ENCODE results near the gene MSX1.

MSX1 gene

DNA sequence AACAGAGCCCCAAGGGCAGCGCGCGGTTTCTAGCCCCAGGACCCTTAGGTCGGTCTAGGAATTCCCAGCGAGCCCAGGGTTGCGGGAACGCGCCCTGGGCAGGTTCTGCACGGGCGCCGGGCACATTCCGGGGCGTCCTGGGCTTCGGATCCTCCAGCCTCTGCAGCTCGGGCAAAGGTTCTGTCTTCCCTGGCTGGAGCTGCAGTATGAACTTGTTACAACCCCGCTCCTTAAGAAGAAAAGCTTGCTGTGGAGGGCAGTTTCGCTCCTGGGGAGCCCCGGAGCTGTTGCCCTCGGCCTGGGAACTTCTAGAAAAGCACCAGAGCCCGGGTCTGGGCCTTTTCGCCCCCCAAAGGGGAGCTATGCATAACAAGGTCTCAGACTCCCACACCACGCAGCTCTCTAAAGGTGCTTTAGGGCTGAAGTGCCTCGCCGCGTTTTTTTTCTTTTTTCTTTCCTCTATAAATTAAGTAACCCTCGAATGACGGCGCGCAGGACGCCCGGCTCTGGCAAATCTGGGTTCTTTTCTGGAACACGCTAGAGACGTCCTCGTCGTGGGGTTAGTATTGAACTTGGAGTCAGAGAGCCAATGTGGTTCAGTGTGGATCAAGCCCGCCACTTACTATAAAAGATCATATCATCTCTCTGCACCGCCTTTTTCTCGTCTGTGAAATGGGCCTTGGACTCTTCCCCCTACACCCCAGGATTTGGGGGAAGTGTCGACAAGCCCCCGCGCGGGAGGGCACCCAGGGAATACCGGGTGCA lies 5.7 kb downstream of the MSX1 start:
- POLR2A ChIA-PET (ENCODE audit: low non-redundant PET): no interaction called here

DNA sequence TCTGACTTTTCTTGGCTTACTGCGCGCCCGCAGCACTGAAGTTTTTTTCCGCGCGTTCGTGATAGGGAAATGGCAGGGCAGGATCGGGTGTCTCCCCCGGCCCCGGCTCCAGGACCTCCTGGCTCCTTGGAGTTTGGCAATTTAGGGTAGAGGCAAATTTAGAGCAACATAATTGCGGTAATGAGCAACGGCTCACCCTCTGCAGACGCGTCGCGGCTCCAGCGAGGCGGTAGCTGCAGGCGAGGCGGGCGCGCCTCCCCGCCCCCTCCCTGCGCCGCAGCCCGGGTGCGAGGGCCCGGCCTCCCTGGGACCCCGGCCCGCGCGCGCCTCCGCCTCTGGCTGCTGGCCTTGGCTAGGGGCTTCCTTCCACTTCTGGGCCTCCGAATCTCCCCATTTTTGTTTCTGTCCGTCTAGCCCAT lies 6.2 kb downstream of the MSX1 start:
- TF ChIP-seq, protein P1, sequence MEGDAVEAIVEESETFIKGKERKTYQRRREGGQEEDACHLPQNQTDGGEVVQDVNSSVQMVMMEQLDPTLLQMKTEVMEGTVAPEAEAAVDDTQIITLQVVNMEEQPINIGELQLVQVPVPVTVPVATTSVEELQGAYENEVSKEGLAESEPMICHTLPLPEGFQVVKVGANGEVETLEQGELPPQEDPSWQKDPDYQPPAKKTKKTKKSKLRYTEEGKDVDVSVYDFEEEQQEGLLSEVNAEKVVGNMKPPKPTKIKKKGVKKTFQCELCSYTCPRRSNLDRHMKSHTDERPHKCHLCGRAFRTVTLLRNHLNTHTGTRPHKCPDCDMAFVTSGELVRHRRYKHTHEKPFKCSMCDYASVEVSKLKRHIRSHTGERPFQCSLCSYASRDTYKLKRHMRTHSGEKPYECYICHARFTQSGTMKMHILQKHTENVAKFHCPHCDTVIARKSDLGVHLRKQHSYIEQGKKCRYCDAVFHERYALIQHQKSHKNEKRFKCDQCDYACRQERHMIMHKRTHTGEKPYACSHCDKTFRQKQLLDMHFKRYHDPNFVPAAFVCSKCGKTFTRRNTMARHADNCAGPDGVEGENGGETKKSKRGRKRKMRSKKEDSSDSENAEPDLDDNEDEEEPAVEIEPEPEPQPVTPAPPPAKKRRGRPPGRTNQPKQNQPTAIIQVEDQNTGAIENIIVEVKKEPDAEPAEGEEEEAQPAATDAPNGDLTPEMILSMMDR (conservative IDR thresholded peaks at IDR 0.05; ENCODE audit: low read depth): no peak
- CTCF ChIA-PET: interaction anchor here (0.6 kb wide), 1 partner anchor 12 kb away, joined by 3 read pairs; no protein-coding TSS in a partner anchor
- POLR2A ChIA-PET (ENCODE audit: low non-redundant PET): no interaction called here
- DNase-seq (ENCODE audit: low spot score): no peak
- no peak overlapping the region for H3K27ac ChIP-seq

More for the DNA sequence above, 5.7 kb downstream of the MSX1 start:
- CTCF ChIA-PET: interaction anchor here (0.6 to 0.7 kb wide), 2 partner anchors 9 to 245 kb away, joined by 4 to 5 read pairs; no protein-coding TSS in a partner anchor
- no peak overlapping the region for H3K27ac ChIP-seq
- TF ChIP-seq, protein P1 (conservative IDR thresholded peaks at IDR 0.05; ENCODE audit: low read depth): no peak
- no peak for DNase-seq (ENCODE audit: low spot score)

DNA sequence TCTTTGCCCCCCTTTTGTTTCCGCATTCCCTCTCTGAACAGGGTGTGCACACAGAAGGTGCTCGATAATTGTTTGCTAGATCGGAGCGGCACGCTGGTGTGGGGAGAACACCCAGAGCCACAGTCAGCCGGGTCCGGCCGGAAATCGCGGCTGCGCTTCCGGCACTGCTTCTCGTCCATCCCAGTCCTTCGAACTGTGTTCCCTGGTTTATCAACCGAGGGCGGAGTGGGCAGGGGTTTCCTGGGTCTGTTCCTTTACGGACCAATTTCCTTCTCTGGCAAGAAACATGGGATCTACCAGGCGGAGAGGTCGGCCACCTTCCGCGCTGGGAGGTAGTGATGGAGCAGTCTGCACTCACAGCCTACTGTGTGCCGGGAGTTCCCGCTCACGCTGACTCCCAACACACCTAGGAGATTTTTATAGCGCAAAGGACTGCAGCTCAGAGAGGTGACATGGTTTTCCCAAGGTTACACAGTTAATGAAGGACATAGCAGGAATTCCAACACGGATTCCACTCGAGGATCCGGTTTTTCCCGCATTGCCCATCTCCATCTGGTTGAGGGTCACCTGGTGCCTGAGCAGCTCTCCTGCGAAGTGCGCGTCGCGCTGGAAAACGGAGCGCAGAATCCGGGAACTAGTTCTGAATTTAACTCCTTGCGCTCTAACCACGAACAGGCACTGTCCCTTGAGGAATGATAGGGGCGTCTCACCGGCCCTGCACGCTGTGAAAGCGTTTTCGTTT lies 6.8 kb downstream of the MSX1 start:
- TF ChIP-seq, protein P1 (conservative IDR thresholded peaks at IDR 0.05; ENCODE audit: low read depth): no peak

DNA sequence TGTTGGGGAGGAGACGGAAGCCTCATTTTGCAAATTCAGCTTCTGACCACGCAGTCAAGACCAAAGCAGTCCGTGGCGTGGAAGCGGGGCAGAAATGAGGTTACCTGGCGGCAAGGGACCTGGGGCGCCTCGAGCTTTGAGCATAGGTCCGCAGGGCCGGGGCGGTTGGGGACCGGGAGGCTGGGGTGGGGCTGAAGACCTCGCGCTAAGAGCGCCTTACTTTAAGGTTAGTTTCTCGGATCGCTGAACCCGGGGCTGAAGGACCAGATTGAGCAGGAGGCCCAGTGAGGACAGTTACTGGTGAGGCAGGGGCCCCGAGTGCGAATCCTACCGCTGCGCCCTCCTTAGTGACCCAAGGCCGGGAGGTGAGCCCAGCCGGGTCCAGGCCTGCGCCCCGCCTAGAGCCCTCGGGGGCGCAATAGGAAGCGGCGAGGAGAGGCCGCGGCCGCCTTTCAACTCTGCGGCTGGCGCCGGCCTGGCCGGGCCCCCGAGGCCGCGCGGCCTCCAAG lies 7.5 kb downstream of the MSX1 start:
- CTCF ChIA-PET: interaction anchor here (0.7 kb wide), 1 partner anchor 8 kb away, joined by 4 read pairs; no protein-coding TSS in a partner anchor

More for the DNA sequence above, 6.8 kb downstream of the MSX1 start:
- no peak for DNase-seq (ENCODE audit: low spot score)
- H3K27ac ChIP-seq: no peak overlapping the region
- POLR2A ChIA-PET (ENCODE audit: low non-redundant PET): no interaction called here
- CTCF ChIA-PET: interaction anchor here (0.6 to 0.7 kb wide), 2 partner anchors 8 to 13 kb away, joined by 3 to 4 read pairs; no protein-coding TSS in a partner anchor

DNA sequence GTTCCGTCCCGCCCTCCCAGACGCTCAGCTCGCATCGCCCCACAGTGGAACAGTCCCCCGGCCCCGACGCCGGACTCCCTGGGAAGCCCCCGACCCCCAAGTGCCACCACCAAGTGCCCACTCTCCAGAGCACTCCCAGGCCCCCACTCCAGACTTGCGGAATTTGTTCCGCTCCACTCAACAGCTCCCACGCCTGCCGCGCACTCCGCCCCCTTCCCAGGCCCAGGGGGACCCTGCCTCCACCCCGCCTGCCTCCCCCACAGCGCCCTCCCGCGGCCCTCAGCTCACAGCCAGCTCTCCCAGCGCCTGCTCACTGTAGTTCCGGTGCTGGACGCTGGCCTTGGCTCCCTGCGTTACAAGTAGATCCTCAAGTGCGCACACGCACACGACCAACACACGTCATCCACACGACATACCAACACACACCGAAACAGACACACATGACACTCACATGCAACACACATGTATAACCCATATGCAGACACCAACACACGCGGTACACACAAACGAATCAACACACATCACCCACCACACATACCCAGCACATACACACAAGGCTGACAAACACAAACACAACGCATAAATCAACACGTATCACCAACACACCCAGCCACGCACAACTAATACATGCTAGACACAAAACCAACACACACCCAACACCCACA lies 8.0 kb downstream of the MSX1 start:
- no peak for DNase-seq (ENCODE audit: low spot score)
- TF ChIP-seq, protein P1 (conservative IDR thresholded peaks at IDR 0.05; ENCODE audit: low read depth): no peak
- no peak overlapping the region for H3K27ac ChIP-seq
- ChIA-PET POLR2A (ENCODE audit: low non-redundant PET) (no interaction called here), CTCF (interaction anchor here (0.7 kb wide), 1 partner anchor 9 kb away, joined by 4 read pairs; no protein-coding TSS in a partner anchor)

More for the DNA sequence above, 7.5 kb downstream of the MSX1 start:
- no peak for DNase-seq (ENCODE audit: low spot score)
- H3K27ac ChIP-seq: no peak overlapping the region
- POLR2A ChIA-PET (ENCODE audit: low non-redundant PET): no interaction called here
- TF ChIP-seq, protein P1 (conservative IDR thresholded peaks at IDR 0.05; ENCODE audit: low read depth): no peak

Data from RWPE1 (cell line).